ENCODE results near the gene PTPA. TPM values are rescaled to one million over a fixed set of nuclear protein-coding genes. Genes with fewer than 3 reads are reported as not detected.

Gene PTPA
- total RNA-seq, 1 experiment from 2014 or later: 182 TPM

- ChIA-PET POLR2A (ENCODE audit: unreplicated experiment) (interaction anchor here (0.8 to 0.9 kb wide), 2 partner anchors 23 to 162 kb away, joined by 5 to 8 read pairs; no protein-coding TSS in a partner anchor), CTCF (interaction anchor here (0.6 to 2.4 kb wide), 11 partner anchors 12 to 921 kb away, joined by 3 to 36 read pairs (median 5); no protein-coding TSS in a partner anchor)
- Histone ChIP-seq H4K20me1 (ENCODE audit: insufficient read depth) (no peaks in the 10 kb centered on the region), H3K4me2 (peak overlapping the region; percentile 30), H3K27me3 (ENCODE audit: insufficient read depth, low read depth) (no peaks in the 10 kb centered on the region), H3K4me3 (no peak overlapping the region), H2AFZ (no peak overlapping the region), H3K9me2 (ENCODE audit: insufficient read depth) (no peaks in the 10 kb centered on the region), H3F3A (ENCODE audit: insufficient read depth, low read depth) (peaks cover 42% of the 10 kb centered on the region; the same call in 1 of the 2 replicates), H3K4me1 (replicated peaks; ENCODE audit: insufficient read depth) (peaks cover 56% of the 10 kb centered on the region), H3K27ac (no peak overlapping the region), H3K79me2 (ENCODE audit: low read depth) (peaks cover 19% of the 10 kb centered on the region), H3K9me3 (ENCODE audit: insufficient read depth, low read depth) (no peaks in the 10 kb centered on the region), H3K36me3 (ENCODE audit: low read depth) (0 out of 2 replicates have a peak, but pooled peaks cover 5% of the 10 kb centered on the region)
- peak; percentile 57 to 87 for DNase-seq
- intact Hi-C loops (cut with micrococcal nuclease; ENCODE audit: unreplicated experiment): no loop called here
- TF ChIP-seq EZH2 (IDR thresholded peaks at IDR 0.05; ENCODE audit: low read depth): no peak
- TF ChIP-seq, protein P1, sequence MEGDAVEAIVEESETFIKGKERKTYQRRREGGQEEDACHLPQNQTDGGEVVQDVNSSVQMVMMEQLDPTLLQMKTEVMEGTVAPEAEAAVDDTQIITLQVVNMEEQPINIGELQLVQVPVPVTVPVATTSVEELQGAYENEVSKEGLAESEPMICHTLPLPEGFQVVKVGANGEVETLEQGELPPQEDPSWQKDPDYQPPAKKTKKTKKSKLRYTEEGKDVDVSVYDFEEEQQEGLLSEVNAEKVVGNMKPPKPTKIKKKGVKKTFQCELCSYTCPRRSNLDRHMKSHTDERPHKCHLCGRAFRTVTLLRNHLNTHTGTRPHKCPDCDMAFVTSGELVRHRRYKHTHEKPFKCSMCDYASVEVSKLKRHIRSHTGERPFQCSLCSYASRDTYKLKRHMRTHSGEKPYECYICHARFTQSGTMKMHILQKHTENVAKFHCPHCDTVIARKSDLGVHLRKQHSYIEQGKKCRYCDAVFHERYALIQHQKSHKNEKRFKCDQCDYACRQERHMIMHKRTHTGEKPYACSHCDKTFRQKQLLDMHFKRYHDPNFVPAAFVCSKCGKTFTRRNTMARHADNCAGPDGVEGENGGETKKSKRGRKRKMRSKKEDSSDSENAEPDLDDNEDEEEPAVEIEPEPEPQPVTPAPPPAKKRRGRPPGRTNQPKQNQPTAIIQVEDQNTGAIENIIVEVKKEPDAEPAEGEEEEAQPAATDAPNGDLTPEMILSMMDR (conservative IDR thresholded peaks at IDR 0.05): peak; percentile 93
- BruUV-seq (replicated peaks): no TSS peak
Measured at GRCh38 chr9:129143031-129143927, 32.1 kb downstream of the PTPA start.

DNA sequence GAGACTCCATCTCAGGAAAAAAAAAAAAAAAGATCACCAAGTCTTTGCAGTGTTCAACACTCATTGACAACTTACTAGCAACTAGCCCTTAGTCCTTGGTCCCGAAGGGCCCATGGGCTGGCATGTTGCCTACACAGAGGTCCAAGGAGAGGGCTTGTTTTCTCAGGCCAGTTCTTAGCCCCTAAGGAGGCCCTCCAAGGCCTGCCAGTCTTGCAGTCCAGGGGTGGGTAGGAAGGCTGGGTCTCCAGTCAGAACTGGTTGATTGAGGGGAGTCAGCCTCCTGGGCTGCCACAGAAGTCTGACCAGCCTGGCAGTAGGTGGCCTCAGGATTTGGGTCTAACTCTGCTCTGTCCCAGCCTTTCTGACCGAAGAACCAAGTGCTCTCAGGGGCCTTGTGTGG is 34.1 kb downstream of the PTPA start:
- Histone ChIP-seq H3K9me2 (ENCODE audit: insufficient read depth) (no peaks in the 10 kb centered on the region), H3F3A (ENCODE audit: insufficient read depth, low read depth) (peaks cover 33% of the 10 kb centered on the region; the same call in 1 of the 2 replicates), H3K79me2 (ENCODE audit: low read depth) (peaks cover 19% of the 10 kb centered on the region), H3K36me3 (ENCODE audit: low read depth) (0 out of 2 replicates have a peak, but pooled peaks cover 5% of the 10 kb centered on the region), H3K27ac (0 out of 2 replicates have a peak overlapping the region, but pooled peaks have one; percentile 12), H3K9me3 (ENCODE audit: insufficient read depth, low read depth) (no peaks in the 10 kb centered on the region), H3K4me1 (replicated peaks; ENCODE audit: insufficient read depth) (peaks cover 44% of the 10 kb centered on the region), H3K4me2 (peak overlapping the region; percentile 19; the same call in 1 of the 2 replicates), H3K4me3 (no peak overlapping the region), H2AFZ (no peak overlapping the region), H3K27me3 (ENCODE audit: insufficient read depth, low read depth) (no peaks in the 10 kb centered on the region), H4K20me1 (ENCODE audit: insufficient read depth) (no peaks in the 10 kb centered on the region)
- CTCF ChIA-PET: interaction anchor here (0.6 kb wide), 1 partner anchor 215 kb away, joined by 4 read pairs; no protein-coding TSS in a partner anchor
- no peak for TF ChIP-seq EZH2 (IDR thresholded peaks at IDR 0.05; ENCODE audit: low read depth)
- TF ChIP-seq, protein P1 (conservative IDR thresholded peaks at IDR 0.05): no peak
- intact Hi-C loops (cut with micrococcal nuclease; ENCODE audit: unreplicated experiment): no loop called here
- BruUV-seq (replicated peaks): no TSS peak
- DNase-seq: no peak
- POLR2A ChIA-PET (ENCODE audit: unreplicated experiment): no interaction called here

- no peaks in the 10 kb centered on the region for H3K9me2 ChIP-seq (ENCODE audit: insufficient read depth)
- H3K27ac ChIP-seq: peak overlapping the region; percentile 33
- peaks cover 17% of the 10 kb centered on the region for H3K79me2 ChIP-seq (ENCODE audit: low read depth)
- H3K36me3 ChIP-seq (ENCODE audit: low read depth): 0 out of 2 replicates have a peak, but pooled peaks cover 5% of the 10 kb centered on the region
- peak in 1 of 2 experiments; percentile 65 for DNase-seq
- peaks cover 30% of the 10 kb centered on the region; the same call in 1 of the 2 replicates for H3F3A ChIP-seq (ENCODE audit: insufficient read depth, low read depth)
- H3K9me3 ChIP-seq (ENCODE audit: insufficient read depth, low read depth): no peaks in the 10 kb centered on the region
- peaks cover 38% of the 10 kb centered on the region for H3K4me1 ChIP-seq (replicated peaks; ENCODE audit: insufficient read depth)
- H4K20me1 ChIP-seq (ENCODE audit: insufficient read depth): no peaks in the 10 kb centered on the region
- H3K4me3 ChIP-seq: no peak overlapping the region
- no peaks in the 10 kb centered on the region for H3K27me3 ChIP-seq (ENCODE audit: insufficient read depth, low read depth)
- no peak overlapping the region for H2AFZ ChIP-seq
- no peak for TF ChIP-seq EZH2 (IDR thresholded peaks at IDR 0.05; ENCODE audit: low read depth)
- TF ChIP-seq, protein P1 (conservative IDR thresholded peaks at IDR 0.05): no peak
- ChIA-PET POLR2A (ENCODE audit: unreplicated experiment) (interaction anchor here (0.6 to 1.1 kb wide), 2 partner anchors 349 to 480 kb away, joined by 3 to 9 read pairs; no protein-coding TSS in a partner anchor), CTCF (interaction anchor here (0.6 to 0.9 kb wide), 3 partner anchors 21 to 214 kb away, joined by 3 to 5 read pairs (median 4); no protein-coding TSS in a partner anchor)
- no TSS peak for BruUV-seq (replicated peaks)
- intact Hi-C loops (cut with micrococcal nuclease; ENCODE audit: unreplicated experiment): no loop called here
- peak overlapping the region; percentile 19; the same call in 1 of the 2 replicates for H3K4me2 ChIP-seq
Measured at GRCh38 chr9:129145841-129146292, 34.7 kb downstream of the PTPA start.

Measured in PC-9 (cell line).